ENCODE measurements around the gene TAS2R41. TPM values are rescaled to one million over a fixed set of nuclear protein-coding genes. Genes with fewer than 3 reads are reported as not detected.

Gene TAS2R41
- total and polyA plus RNA-seq, 2 of the 13 experiments (the other 11 are each of a cell fraction or from before 2014, with no cell fraction given): not detected

DNA sequence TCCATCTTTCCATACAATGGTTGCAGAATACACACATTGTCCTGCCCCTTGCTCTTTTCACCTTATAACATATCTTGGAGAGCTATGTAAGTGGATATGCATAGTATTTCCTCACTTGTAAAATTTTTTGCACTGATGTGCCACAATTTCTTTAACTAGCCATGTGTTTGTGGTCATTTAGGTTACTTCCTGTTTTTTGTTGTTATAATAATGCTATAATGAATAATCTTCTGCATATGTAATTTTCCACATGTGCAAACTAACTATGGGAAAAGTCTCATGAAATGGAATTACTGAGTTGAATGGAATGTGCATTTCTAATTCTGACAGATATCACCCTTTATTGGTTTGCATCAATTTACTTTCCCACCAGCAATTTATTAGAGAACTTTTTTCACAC is 2.8 kb downstream of the TAS2R41 start (continued):
- TF ChIP-seq LBX2 (CRISPR knock-in tag; IDR thresholded peaks at IDR 0.05; ENCODE audit: borderline replicate concordance) (no peak), TAF15 (IDR thresholded peaks at IDR 0.05; ENCODE audit: low read depth, low read length, poor library complexity, severe bottlenecking) (no peak), SALL1 (CRISPR knock-in tag; IDR thresholded peaks at IDR 0.05) (no peak), ATAD3A (CRISPR knock-in tag; IDR thresholded peaks at IDR 0.05) (no peak), FOXK2 (IDR thresholded peaks at IDR 0.05) (no peak)

DNA sequence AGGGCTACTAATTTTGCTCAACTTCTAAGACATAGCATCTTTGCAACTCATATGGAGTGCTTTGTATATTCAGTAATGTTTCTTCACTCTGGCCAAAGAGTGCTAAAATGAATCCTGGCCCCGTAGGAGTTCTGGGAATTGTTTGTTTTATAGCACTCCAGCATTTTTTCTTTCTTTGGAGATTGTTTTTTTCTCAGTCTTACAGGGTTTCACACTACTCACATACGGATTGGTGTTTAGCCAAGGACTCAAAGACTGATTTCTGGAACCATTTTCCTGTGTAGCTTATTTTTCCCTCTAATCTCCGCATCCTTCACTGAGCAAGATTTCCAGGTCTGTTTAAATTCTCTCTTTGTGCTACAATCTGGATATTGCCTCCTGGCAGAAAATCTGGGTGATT is 6.4 kb downstream of the TAS2R41 start:
- no peak overlapping the region for H3K9ac ChIP-seq (ENCODE audit: insufficient read depth, low read depth, low read length)
- ATAC-seq (no peak), FAIRE-seq (no peak), DNase-seq (ENCODE audit: low spot score) (no peak)
- no peaks in the 10 kb centered on the region for H4K20me1 ChIP-seq (ENCODE audit: insufficient read depth, low read length)
- H3K9me3 ChIP-seq (ENCODE audit: low read length): no peaks in the 10 kb centered on the region
- BruUV-seq (replicated peaks): no TSS peak
- intact Hi-C loops (cut with micrococcal nuclease; ENCODE audit: unreplicated experiment) (no loop called here), in situ Hi-C loops (cut with HindIII; ENCODE audit: extremely low pct_ligation_motif_present, low pct_unique_long_range_greater_than_20kb) (no loop called here)
- H3K27ac ChIP-seq (ENCODE audit: extremely low read length, insufficient read depth, low read length): no peak overlapping the region
- H3K4me1 ChIP-seq (ENCODE audit: insufficient read depth, low read length): no peaks in the 10 kb centered on the region
- 34% methylated on average over 3 of the region's 3 CpGs for WGBS (ENCODE audit: low lambda C conversion rate)
- H3K79me2 ChIP-seq (ENCODE audit: insufficient read depth, low read length): no peaks in the 10 kb centered on the region
- no peak overlapping the region for H2AFZ ChIP-seq (ENCODE audit: low read length)
- H3K4me3 ChIP-seq (replicated peaks in 1 of 3; ENCODE audit: insufficient read depth in 1 of 3, low read depth in 2 of 3, low read length in 3 of 3): no peak overlapping the region
- POLR2A ChIA-PET: no interaction called here
- H3K36me3 ChIP-seq (replicated peaks in 1 of 2; ENCODE audit: control insufficient read depth in 1 of 2, insufficient read depth in 2 of 2, low read length in 2 of 2): no peaks in the 10 kb centered on the region
- CTCF ChIA-PET (ENCODE audit: low intra/inter-chr PET ratio, low total read pairs): no interaction called here
- H3K4me2 ChIP-seq (ENCODE audit: low read depth, low read length): no peak overlapping the region
- H3K27me3 ChIP-seq (ENCODE audit: control insufficient read depth in 1 of 2, insufficient read depth in 2 of 2, low read length in 2 of 2): no peaks in the 10 kb centered on the region
- TF ChIP-seq, protein P1, sequence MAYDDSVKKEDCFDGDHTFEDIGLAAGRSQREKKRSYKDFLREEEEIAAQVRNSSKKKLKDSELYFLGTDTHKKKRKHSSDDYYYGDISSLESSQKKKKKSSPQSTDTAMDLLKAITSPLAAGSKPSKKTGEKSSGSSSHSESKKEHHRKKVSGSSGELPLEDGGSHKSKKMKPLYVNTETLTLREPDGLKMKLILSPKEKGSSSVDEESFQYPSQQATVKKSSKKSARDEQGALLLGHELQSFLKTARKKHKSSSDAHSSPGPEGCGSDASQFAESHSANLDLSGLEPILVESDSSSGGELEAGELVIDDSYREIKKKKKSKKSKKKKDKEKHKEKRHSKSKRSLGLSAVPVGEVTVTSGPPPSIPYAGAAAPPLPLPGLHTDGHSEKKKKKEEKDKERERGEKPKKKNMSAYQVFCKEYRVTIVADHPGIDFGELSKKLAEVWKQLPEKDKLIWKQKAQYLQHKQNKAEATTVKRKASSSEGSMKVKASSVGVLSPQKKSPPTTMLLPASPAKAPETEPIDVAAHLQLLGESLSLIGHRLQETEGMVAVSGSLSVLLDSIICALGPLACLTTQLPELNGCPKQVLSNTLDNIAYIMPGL (CRISPR knock-in tag; IDR thresholded peaks at IDR 0.05; ENCODE audit: borderline replicate concordance in 1 of 2, low read depth in 1 of 2): no peak
- no peak for TF ChIP-seq ZNF414 (CRISPR knock-in tag; IDR thresholded peaks at IDR 0.05)
- TF ChIP-seq ZBTB37 (CRISPR knock-in tag; IDR thresholded peaks at IDR 0.05): no peak
- TF ChIP-seq FOXC1 (CRISPR knock-in tag; IDR thresholded peaks at IDR 0.05; ENCODE audit: borderline replicate concordance): no peak
- no peak for TF ChIP-seq TBX3 (IDR thresholded peaks at IDR 0.05; ENCODE audit: borderline replicate concordance)
- no peak for TF ChIP-seq CC2D1A (CRISPR knock-in tag; IDR thresholded peaks at IDR 0.05)
- no peak for TF ChIP-seq RFX1 (IDR thresholded peaks at IDR 0.05)
- TF ChIP-seq, protein P2, sequence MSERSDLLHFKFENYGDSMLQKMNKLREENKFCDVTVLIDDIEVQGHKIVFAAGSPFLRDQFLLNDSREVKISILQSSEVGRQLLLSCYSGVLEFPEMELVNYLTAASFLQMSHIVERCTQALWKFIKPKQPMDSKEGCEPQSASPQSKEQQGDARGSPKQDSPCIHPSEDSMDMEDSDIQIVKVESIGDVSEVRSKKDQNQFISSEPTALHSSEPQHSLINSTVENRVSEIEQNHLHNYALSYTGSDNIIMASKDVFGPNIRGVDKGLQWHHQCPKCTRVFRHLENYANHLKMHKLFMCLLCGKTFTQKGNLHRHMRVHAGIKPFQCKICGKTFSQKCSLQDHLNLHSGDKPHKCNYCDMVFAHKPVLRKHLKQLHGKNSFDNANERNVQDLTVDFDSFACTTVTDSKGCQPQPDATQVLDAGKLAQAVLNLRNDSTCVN (CRISPR knock-in tag; IDR thresholded peaks at IDR 0.05; ENCODE audit: borderline replicate concordance): no peak
- no peak for TF ChIP-seq ZNF766 (CRISPR knock-in tag; IDR thresholded peaks at IDR 0.05; ENCODE audit: borderline replicate concordance)
- no peak for TF ChIP-seq PRMT3 (CRISPR knock-in tag; IDR thresholded peaks at IDR 0.05; ENCODE audit: borderline replicate concordance, low read depth)
- no peak for TF ChIP-seq KDM3A (CRISPR knock-in tag; IDR thresholded peaks at IDR 0.05; ENCODE audit: low read depth)
- no peak for TF ChIP-seq YY1 (IDR thresholded peaks at IDR 0.05; ENCODE audit: insufficient read depth, insufficient replicate concordance, low read depth, low read length)
- no peak for TF ChIP-seq TOE1 (CRISPR knock-in tag; IDR thresholded peaks at IDR 0.05)
